Spleen (tissue), 11 donors: ENCODE measurements around the gene SSR4. TPM values are rescaled to one million over a fixed set of nuclear protein-coding genes. Genes with fewer than 3 reads are reported as not detected.
"Not testable (repeated sequence)": the region's sequence is repeated elsewhere in the genome, so short reads cannot be mapped to it uniquely, and the experiment has no call there.

Source experiments
- DNase-seq: peaks from one replicate; pipeline ENCODE4 v3.0.0-alpha.2; 2020
- H3K27ac ChIP-seq, 8 donors: fragments of 200-600 bp; sonication (generic) in 7 of 8; 1 replicate in 4 of 8; 2 replicates in 4 of 8; pipeline versions ENCODE4 v1.5.0 to v1.8.0; 2016 to 2021; ENCODE audit warnings: inconsistent platforms in 4 of 8, mild to moderate bottlenecking in 4 of 8, moderate library complexity in 1 of 8
- H3K27me3 ChIP-seq, 7 donors: fragments of 200-600 bp; sonication (generic) in 6 of 7; replicated peaks in 1 of 7; 1 replicate in 4 of 7; 2 replicates in 3 of 7; pipeline versions ENCODE4 v1.5.0 to v1.8.0; 2016 to 2021; ENCODE audit warnings: inconsistent platforms in 3 of 7, mild to moderate bottlenecking in 1 of 7
- H3K36me3 ChIP-seq, 6 donors: fragments of 200-600 bp; sonication (generic) in 5 of 6; 1 replicate in 4 of 6; 2 replicates in 2 of 6; pipeline versions ENCODE4 v1.5.0 to v1.8.0; 2016 to 2021; ENCODE audit warnings: inconsistent platforms in 2 of 6
- H3K4me1 ChIP-seq, 6 donors: fragments of 200-600 bp; sonication (generic) in 5 of 6; 1 replicate in 3 of 6; 2 replicates in 3 of 6; pipeline versions ENCODE4 v1.5.0 to v1.8.0; 2016 to 2021; ENCODE audit warnings: inconsistent platforms in 3 of 6
- H3K4me3 ChIP-seq, 8 donors: fragments of 200-600 bp; sonication (generic) in 7 of 8; 1 replicate in 4 of 8; 2 replicates in 4 of 8; pipeline versions ENCODE4 v1.5.0 to v1.8.0; 2016 to 2021; ENCODE audit warnings: inconsistent platforms in 4 of 8, mild to moderate bottlenecking in 4 of 8, moderate library complexity in 2 of 8
- H3K9me3 ChIP-seq, 8 donors: fragments of 200-600 bp; sonication (generic) in 7 of 8; 1 replicate in 4 of 8; 2 replicates in 4 of 8; pipeline versions ENCODE4 v1.5.0 to v1.8.0; 2016 to 2021; ENCODE audit warnings: inconsistent platforms in 4 of 8
- POLR2A ChIP-seq, 3 donors: fragments of 450-650 bp; IDR thresholded peaks; one replicate each; pipeline ENCODE4 v1.5.1; 2017; ENCODE audit warnings: antibody characterized with exemption in 3 of 3, mild to moderate bottlenecking in 1 of 3
- POLR2AphosphoS5 ChIP-seq, 3 donors: sonication (generic); formaldehyde crosslinking; IDR thresholded peaks; one replicate each; pipeline ENCODE4 v1.5.1; 2017; ENCODE audit warnings: antibody characterized with exemption in 3 of 3
- WGBS, 5 donors: extraction: QIAGEN DNeasy Blood & Tissue Kit in 3 of 5; methylation state at CpG; one replicate each; pipeline versions ENCODE4 v1.1.5 to v1.1.7; 2013 to 2018; 5-methylcytosine and 5-hydroxymethylcytosine counted together
- intact Hi-C: fragments of 100-400 bp; cut with DNase I; formaldehyde crosslinking; loops from one replicate; pipeline ENCODE4 v1.15.0; 2023; ENCODE audit warnings: low total_unique reads
- polyA plus RNA-seq, 3 donors: library from polyadenylated mRNA; stranded (reverse); fragments of 200-250 nt; gene quantifications; one replicate each; pipeline ENCODE4 v1.2.1, GENCODE V29; 2013
- total RNA-seq, 7 donors: library from RNA; depleted of rRNA in 3 of 7; stranded (reverse); fragments of >200 nt in 3 of 7; fragmentation: NEBNext Ultra II Directional in 4 of 7; extraction: Animal tissue kit (Norgen Biotek cat#: 25700) in 4 of 7; gene quantifications; one replicate each; pipeline versions ENCODE4 v1.1.0 to v1.2.1, GENCODE V29; 2016 to 2021
- TF ChIP-seq, protein P1 (sequence below), 11 experiments: fragments of 200-600 bp in 7 of 11; fragments of 450-650 bp in 4 of 11; sonication (generic) in 4 of 11; IDR thresholded peaks in 8 of 11; conservative IDR thresholded peaks in 3 of 11; 1 replicate in 7 of 11; 2 replicates in 4 of 11; pipeline versions ENCODE4 v1.4.0 to v1.8.0; 2016 to 2021; ENCODE audit warnings: antibody characterized with exemption in 11 of 11, inconsistent platforms in 4 of 11, mild to moderate bottlenecking in 1 of 11
- donor health status: healthy with polysubstance abuse.
- donor health status: DM: no; HTN: no; CAD: no; lungs with moderate emphysema.
- donor health status: DM: no; HTN: no; CAD: no.
- donor health status: Bipolar disorder and iron deficiency.
- donor health status: healthy.
- donor health status: DM: no; HTN: no; CAD: no.
- donor health status: DM: yes; HTN: yes; CAD: no.

Gene SSR4
- total and polyA plus RNA-seq, 10 donors = 144 to 488 (median 255) TPM

DNA sequence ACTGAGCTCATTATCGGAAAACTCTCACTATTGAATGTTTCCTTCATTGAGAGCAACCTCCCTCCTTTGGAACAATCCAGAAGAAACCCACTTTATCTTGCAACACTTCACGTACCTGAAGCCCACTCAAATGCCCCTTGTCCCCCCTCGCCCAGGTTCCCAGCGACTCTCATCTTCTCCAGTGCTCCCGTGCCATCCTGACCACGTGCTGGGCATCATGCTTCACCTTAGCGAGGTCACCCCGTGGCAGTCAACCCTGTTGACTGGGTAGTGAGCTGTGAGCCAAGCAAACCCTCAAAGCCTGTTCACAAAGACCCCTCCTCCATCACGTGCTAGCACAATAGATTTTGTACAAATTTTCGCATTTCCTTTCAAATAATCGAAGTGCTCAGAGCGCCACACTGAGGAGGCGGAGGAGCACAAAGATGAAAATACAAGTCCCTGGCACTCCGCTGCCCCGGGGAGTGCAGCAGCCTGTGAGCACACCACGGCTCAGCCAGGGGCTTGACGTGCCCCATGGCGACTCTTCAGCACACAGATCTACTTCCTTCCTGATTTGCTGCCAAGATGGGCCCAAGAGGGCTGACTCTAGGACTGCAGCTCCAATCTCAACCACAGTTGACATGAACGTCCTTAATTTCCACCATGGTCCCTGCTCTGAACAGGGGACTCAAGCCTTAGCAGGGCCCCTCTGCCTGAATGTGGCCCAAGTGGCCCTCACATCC lies 20.3 kb downstream of the SSR4 start:
- TF ChIP-seq POLR2A (IDR thresholded peaks at IDR 0.05) = no peak
- TF ChIP-seq, protein P1, sequence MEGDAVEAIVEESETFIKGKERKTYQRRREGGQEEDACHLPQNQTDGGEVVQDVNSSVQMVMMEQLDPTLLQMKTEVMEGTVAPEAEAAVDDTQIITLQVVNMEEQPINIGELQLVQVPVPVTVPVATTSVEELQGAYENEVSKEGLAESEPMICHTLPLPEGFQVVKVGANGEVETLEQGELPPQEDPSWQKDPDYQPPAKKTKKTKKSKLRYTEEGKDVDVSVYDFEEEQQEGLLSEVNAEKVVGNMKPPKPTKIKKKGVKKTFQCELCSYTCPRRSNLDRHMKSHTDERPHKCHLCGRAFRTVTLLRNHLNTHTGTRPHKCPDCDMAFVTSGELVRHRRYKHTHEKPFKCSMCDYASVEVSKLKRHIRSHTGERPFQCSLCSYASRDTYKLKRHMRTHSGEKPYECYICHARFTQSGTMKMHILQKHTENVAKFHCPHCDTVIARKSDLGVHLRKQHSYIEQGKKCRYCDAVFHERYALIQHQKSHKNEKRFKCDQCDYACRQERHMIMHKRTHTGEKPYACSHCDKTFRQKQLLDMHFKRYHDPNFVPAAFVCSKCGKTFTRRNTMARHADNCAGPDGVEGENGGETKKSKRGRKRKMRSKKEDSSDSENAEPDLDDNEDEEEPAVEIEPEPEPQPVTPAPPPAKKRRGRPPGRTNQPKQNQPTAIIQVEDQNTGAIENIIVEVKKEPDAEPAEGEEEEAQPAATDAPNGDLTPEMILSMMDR (IDR thresholded peaks at IDR 0.05 in 8 of 11, conservative IDR thresholded peaks at IDR 0.05 in 3 of 11) = no peak
- no peak for TF ChIP-seq POLR2AphosphoS5 (IDR thresholded peaks at IDR 0.05)

DNA sequence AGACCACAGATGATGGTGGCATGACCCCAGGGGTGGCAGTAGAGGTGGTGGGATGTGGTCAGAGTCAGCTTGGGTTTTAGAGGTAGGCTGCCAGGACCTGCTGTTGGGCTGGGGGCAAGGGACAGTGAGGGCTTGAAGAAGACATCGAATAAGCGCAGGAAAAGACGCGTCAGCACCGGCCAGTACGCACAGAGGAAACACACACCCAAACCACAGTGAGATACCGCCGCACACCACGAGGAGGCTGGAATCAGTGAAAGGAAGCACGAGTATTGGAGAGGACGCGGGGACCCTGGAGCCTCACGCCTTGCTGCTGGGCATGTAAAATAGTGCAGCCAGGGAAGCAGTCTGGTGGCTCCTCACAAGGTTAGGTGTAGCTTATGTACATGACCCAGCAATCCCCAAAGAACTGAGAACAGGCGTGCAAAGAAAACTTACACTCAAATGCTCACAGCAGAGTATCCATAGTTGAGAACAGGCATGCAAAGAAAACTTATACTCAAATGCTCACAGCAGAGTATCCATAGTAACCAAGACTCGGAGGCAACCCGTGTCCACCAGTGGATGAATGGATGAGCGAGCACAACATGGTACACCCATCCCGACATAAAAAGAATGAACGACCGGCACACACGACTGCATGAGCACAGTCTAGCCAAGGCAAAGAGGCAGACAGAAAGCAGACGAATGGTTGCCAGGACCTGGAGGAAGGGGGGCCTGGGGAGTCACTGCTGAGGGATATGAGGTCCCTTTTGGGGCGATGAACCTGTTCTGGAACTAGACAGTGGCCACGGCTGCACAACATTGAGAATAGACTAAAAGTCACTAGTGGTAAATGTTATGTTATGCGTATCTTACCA lies 22.6 kb downstream of the SSR4 start:
- H3K27me3 ChIP-seq = peaks cover 0 to 60% (median 15%) of the 10 kb centered on the region in 7 donors
- 44 to 73% (median 50%) methylated on average over 21 to 25 of the region's 25 CpGs for WGBS, 5 donors

More for the DNA sequence above, 20.3 kb downstream of the SSR4 start:
- Histone ChIP-seq H3K27ac (no peak overlapping the region), H3K27me3 (peaks cover 0 to 43% (median 12%) of the 10 kb centered on the region in 7 donors), H3K36me3 (no peaks in the 10 kb centered on the region), H3K4me3 (no peak overlapping the region), H3K4me1 (peaks cover 0 to 34% (median 18%) of the 10 kb centered on the region in 6 donors), H3K9me3 (no peaks in the 10 kb centered on the region)
- intact Hi-C loops = no loop called here
- peak; percentile 56 for DNase-seq
- WGBS, 5 donors = 50 to 72% (median 67%) methylated on average over 14 to 19 of the region's 19 CpGs

DNA sequence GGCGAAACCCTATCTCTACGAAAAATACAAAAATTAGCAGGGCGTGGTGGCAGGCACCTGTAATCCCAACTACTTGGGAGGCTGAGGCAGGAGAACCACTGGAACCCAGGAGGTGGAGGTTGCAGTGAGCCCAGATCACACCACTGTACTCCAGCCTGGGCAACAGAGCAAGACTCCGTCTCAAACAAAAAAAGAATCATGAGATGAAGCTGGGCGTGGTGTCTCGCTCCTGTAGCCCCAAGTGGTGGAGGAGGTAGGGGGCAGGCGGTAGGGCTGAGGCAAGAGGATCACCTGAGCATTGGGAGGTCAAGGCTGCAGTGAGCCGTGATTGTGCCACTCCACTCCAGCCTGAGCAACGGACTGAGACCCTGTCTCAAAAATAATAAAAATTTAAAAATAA lies 23.6 kb downstream of the SSR4 start:
- peak; percentile 30 for DNase-seq
- H3K27ac ChIP-seq, H3K4me3 ChIP-seq, intact Hi-C loops, H3K9me3 ChIP-seq, H3K36me3 ChIP-seq: not testable (repeated sequence)
- WGBS, 5 donors = 78 to 92% (median 86%) methylated on average over 9 of the region's 9 CpGs
- Histone ChIP-seq H3K4me1 (peaks cover 0 to 56% (median 21%) of the 10 kb centered on the region in 6 donors), H3K27me3 (peaks cover 0 to 52% (median 15%) of the 10 kb centered on the region in 7 donors)

More for the DNA sequence above, 22.6 kb downstream of the SSR4 start:
- intact Hi-C loops = no loop called here
- Histone ChIP-seq H3K4me3 (no peak overlapping the region), H3K27ac (no peak overlapping the region), H3K9me3 (no peaks in the 10 kb centered on the region), H3K4me1 (peaks cover 0 to 50% (median 19%) of the 10 kb centered on the region in 6 donors), H3K36me3 (no peaks in the 10 kb centered on the region)
- DNase-seq = peak; percentile 75
- TF ChIP-seq POLR2A (IDR thresholded peaks at IDR 0.05) = no peak
- no peak for TF ChIP-seq POLR2AphosphoS5 (IDR thresholded peaks at IDR 0.05)
- TF ChIP-seq, protein P1 (IDR thresholded peaks at IDR 0.05 in 8 of 11, conservative IDR thresholded peaks at IDR 0.05 in 3 of 11) = peak in 6 of 11 experiments; percentile 8 to 36 (median 16)

DNA sequence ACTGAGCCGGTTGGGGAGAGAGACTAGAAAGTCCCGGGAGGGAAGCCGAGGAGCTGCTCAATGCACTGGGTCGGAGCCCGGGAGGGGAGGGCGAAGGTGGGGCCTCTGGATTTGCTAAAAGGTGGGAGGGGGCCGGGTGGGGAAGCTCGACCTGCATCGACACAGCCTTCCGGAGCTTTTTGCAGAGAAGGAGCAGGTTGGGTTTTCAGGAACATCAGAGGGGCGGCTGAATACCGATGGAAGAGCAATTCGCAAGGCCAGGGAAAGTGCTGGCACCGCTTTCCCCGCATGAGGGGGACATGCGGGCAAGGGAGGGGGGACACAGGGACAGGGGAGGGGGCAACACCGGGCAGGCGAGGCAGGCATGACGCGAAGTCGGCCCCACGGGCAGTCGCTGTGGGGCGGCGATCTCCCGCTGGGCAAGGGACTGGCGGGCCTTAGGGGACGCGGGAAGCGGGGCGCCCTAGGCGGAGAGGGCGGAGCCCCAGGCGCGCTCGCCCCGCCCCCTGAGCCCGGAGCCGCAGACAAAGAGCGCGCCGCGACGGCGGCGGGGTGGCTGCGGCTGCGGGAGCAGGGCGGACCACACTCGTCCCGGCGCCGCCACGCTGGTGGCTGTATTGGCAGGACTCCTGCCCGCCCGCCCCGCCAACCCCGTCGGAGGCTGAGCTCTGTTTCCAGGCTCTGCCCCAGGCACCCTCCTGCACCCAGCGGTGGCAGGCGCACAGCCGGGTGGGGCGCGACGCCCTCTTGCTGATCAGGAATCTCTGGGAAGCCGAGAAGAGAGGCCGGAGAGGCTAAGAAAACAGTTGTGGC lies 24.3 kb downstream of the SSR4 start:
- Histone ChIP-seq H3K27ac (peak overlapping the region in 3 of 8 donors; percentile 40 to 55 (median 53)), H3K4me1 (peaks cover 0 to 56% (median 21%) of the 10 kb centered on the region in 6 donors), H3K36me3 (no peaks in the 10 kb centered on the region), H3K27me3 (peaks cover 0 to 59% (median 15%) of the 10 kb centered on the region in 7 donors), H3K4me3 (peak overlapping the region; percentile 16 to 66 (median 34)), H3K9me3 (no peaks in the 10 kb centered on the region)
- 8 to 25% (median 19%) methylated on average over 32 to 67 of the region's 67 CpGs for WGBS, 5 donors
- TF ChIP-seq, protein P1 (IDR thresholded peaks at IDR 0.05 in 8 of 11, conservative IDR thresholded peaks at IDR 0.05 in 3 of 11) = no peak
- no peak for TF ChIP-seq POLR2A (IDR thresholded peaks at IDR 0.05)
- TF ChIP-seq POLR2AphosphoS5 (IDR thresholded peaks at IDR 0.05) = peak in 1 of 3 donors; percentile 45
- DNase-seq = peak; percentile 82
- intact Hi-C loops = no loop called here
